Vagina (tissue), 2 donors: ENCODE measurements around the gene BST1.

Source experiments
- POLR2A ChIP-seq, 2 donors: fragments of 450-650 bp; IDR thresholded peaks; one replicate each; pipeline ENCODE4 v1.6.1; 2017; ENCODE audit warnings: antibody characterized with exemption in 2 of 2, mild to moderate bottlenecking in 2 of 2, moderate library complexity in 2 of 2
- TF ChIP-seq, protein P1 (sequence below), 3 experiments: fragments of 450-650 bp in 2 of 3; fragments of 200-600 bp in 1 of 3; sonication (generic) in 1 of 3; IDR thresholded peaks; one replicate each; pipeline ENCODE4 v1.5.1; 2017 to 2019; ENCODE audit warnings: antibody characterized with exemption in 3 of 3, mild to moderate bottlenecking in 2 of 3, moderate library complexity in 2 of 3

DNA sequence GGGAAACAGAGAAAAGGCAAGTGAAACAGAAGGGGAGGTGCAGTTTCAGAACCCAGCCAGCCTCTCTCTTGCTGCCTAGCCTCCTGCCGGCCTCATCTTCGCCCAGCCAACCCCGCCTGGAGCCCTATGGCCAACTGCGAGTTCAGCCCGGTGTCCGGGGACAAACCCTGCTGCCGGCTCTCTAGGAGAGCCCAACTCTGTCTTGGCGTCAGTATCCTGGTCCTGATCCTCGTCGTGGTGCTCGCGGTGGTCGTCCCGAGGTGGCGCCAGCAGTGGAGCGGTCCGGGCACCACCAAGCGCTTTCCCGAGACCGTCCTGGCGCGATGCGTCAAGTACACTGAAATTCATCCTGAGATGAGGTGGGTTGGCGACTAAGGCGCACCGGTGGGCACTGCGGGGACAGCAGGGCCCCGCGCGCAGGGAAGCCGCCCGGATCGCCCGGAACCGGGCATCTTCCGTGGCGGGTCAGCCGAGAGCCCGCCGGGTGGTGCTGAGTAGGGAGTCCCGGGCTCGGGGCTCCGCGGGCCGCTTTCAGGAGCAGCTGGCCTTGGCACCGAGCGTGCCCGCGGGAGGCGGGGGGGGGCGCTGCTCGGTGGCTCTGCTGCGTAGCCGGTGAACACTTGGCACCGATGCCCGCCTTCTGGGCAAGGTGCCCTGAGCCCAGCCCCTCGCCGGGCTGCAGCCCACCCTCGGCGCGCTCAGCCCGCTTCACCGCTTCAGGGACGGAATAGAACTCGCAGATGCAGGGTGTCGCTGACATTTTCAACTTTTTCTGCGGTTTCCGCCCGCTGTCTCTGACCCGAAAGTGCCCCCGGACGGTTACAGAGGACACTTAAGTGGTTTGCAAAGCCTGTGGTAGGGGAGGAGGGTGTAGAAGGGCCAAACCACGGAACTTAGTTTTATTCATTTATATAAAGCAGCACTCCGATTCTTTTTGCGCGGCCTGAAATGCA lies 75.7 kb downstream of the BST1 start, which contains the start of gene CD38:
- TF ChIP-seq, protein P1, sequence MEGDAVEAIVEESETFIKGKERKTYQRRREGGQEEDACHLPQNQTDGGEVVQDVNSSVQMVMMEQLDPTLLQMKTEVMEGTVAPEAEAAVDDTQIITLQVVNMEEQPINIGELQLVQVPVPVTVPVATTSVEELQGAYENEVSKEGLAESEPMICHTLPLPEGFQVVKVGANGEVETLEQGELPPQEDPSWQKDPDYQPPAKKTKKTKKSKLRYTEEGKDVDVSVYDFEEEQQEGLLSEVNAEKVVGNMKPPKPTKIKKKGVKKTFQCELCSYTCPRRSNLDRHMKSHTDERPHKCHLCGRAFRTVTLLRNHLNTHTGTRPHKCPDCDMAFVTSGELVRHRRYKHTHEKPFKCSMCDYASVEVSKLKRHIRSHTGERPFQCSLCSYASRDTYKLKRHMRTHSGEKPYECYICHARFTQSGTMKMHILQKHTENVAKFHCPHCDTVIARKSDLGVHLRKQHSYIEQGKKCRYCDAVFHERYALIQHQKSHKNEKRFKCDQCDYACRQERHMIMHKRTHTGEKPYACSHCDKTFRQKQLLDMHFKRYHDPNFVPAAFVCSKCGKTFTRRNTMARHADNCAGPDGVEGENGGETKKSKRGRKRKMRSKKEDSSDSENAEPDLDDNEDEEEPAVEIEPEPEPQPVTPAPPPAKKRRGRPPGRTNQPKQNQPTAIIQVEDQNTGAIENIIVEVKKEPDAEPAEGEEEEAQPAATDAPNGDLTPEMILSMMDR (IDR thresholded peaks at IDR 0.05): no peak
- TF ChIP-seq POLR2A (IDR thresholded peaks at IDR 0.05): no peak
